Right renal cortex interstitium (tissue), 3 donors: ENCODE measurements around the gene ZNF134. TPM values are rescaled to one million over a fixed set of nuclear protein-coding genes. Genes with fewer than 3 reads are reported as not detected.

ENCODE experiments used
- polyA plus RNA-seq, 3 donors: library from polyadenylated mRNA; unstranded; fragments of 120-200 nt; gene quantifications; one replicate each; pipeline ENCODE4 v1.2.1, GENCODE V29; 2013; ENCODE audit not compliant: insufficient read length in 3 of 3

Gene ZNF134
- polyA plus RNA-seq, 3 donors, result 28.2 to 30.0 (median 28.5) TPM

Other genes with a start within 250 kb of the ZNF134 start
- 10 to 100 TPM; 18.7 to 24.2 (median 19.2) TPM for gene ZNF548, start 224.4 kb upstream of the ZNF134 start, polyA plus RNA-seq
- gene ZNF17, start 203.1 kb upstream of the ZNF134 start, polyA plus RNA-seq, result 10 to 100 TPM; 11.9 to 13.2 (median 12.0) TPM
- gene ZNF749, start 178.9 kb upstream of the ZNF134 start, polyA plus RNA-seq, result 10 to 100 TPM; 13.9 to 14.5 (median 14.0) TPM
- gene VN1R1, start 157.1 kb upstream of the ZNF134 start, polyA plus RNA-seq, result 1 to 10 TPM; 2.1 to 3.0 (median 2.4) TPM
- gene ZNF772, start 136.7 kb upstream of the ZNF134 start, polyA plus RNA-seq, result 10 to 100 TPM; 20.6 to 23.9 (median 21.3) TPM
- 10 to 100 TPM; 19.1 to 27.7 (median 19.6) TPM for gene ZNF419, start 126.5 kb upstream of the ZNF134 start, polyA plus RNA-seq
- 10 to 100 TPM; 12.3 to 16.4 (median 14.0) TPM for gene ZNF773, start 114.3 kb upstream of the ZNF134 start, polyA plus RNA-seq
- 10 to 100 TPM; 13.3 to 14.8 (median 13.3) TPM for gene ZNF549, start 86.9 kb upstream of the ZNF134 start, polyA plus RNA-seq
- gene ZNF550, start 54.4 kb upstream of the ZNF134 start, polyA plus RNA-seq, result 10 to 100 TPM; 21.6 to 25.6 (median 23.6) TPM
- 10 to 100 TPM; 10.5 to 11.1 (median 10.6) TPM for gene ZNF416, start 35.3 kb upstream of the ZNF134 start, polyA plus RNA-seq
- gene ZIK1, start 30.1 kb upstream of the ZNF134 start, polyA plus RNA-seq, result 10 to 100 TPM; 18.3 to 22.9 (median 21.1) TPM
- gene ZNF530, start 14.4 kb upstream of the ZNF134 start, polyA plus RNA-seq, result 1 to 10 TPM; 3.9 to 4.9 (median 4.9) TPM
- 10 to 100 TPM; 36.7 to 40.3 (median 39.5) TPM for gene ZNF211, start 18.9 kb downstream of the ZNF134 start, polyA plus RNA-seq
- gene ZSCAN4, start 54.7 kb downstream of the ZNF134 start, polyA plus RNA-seq, result under 1 TPM in 1 of 3 donors, not detected in 2; 0.06 TPM
- 10 to 100 TPM; 13.2 to 14.8 (median 13.5) TPM for gene ZNF551, start 67.7 kb downstream of the ZNF134 start, polyA plus RNA-seq
- 10 to 100 TPM; 24.1 to 27.6 (median 27.4) TPM for gene ZNF154, start 95.0 kb downstream of the ZNF134 start, polyA plus RNA-seq
- 10 to 100 TPM; 20.7 to 21.4 (median 21.3) TPM for gene ZNF671, start 113.4 kb downstream of the ZNF134 start, polyA plus RNA-seq
- 10 to 100 TPM; 34.8 to 41.1 (median 38.1) TPM for gene ZNF776, start 132.6 kb downstream of the ZNF134 start, polyA plus RNA-seq
- gene ZNF586, start 155.4 kb downstream of the ZNF134 start, polyA plus RNA-seq, result 10 to 100 TPM; 20.8 to 22.3 (median 20.9) TPM
- gene ZNF552, start 200.7 kb downstream of the ZNF134 start, polyA plus RNA-seq, result 10 to 100 TPM; 16.1 to 18.2 (median 17.3) TPM
- gene ZNF587B, start 216.1 kb downstream of the ZNF134 start, polyA plus RNA-seq, result 10 to 100 TPM; 14.0 to 15.1 (median 14.0) TPM
- 10 to 100 TPM; 18.4 to 24.2 (median 22.7) TPM for gene ZNF587, start 235.6 kb downstream of the ZNF134 start, polyA plus RNA-seq